ENCODE data around the gene C1orf52.

Gene C1orf52

DNA sequence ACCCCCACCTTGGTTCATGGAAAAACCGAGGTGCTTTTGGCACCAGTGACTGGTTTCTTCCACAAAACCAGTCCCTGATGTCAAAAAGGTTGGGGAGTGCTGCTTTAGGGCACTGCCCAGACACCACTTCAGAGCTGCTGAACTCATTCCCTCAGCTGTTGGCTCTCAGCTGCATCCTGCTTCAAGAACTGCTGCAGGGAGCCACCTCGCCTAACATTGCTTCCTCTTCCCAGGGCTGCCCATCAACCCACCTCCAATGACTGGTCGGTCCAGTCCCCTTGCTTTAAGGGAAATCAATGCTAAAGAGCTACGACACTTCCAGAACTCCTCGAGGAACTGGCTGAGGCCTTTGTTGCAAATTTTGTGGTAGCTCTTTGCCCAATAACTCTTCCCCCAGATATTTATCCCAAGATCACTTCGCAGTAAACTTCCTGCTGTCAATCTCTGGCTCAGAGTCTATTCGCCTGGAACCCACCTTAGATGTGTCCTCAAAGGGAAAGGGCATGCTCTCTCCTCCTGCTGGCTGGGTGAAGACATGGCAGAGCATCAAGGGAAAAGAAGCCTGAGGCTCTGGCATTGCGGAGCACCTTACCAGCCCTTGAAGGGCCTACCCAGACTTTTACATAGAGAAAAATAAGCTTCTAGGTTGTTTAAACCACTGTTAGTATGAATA is 29.0 kb downstream of the C1orf52 start:
- peak; percentile 4 for DNase-seq (ENCODE audit: low spot score)

DNA sequence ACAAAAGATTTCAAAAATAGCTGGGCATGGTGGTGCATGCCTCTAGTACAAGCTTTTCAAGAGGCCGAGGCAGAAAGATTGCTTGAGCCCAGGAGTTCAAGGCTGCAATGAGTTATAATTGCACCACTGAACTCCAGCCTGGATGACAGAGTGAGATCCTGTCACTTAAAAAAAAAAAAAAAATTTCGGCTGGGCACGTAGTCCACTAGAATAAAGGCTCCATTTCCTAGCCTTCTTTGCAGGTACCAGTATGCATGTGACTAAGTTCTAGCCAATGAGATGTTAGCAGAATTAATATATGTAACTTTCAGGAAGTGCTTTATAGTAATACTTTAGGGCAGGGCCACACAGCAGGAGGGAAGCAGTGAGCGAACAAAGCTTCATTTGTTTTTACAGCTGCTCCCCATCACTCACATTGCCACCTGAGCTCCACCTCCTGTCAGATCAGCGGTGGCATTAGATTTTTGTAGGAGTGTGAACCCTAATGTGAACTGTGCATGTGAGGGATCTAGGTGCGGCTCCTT is 29.8 kb downstream of the C1orf52 start:
- no peak for DNase-seq (ENCODE audit: low spot score)

DNA sequence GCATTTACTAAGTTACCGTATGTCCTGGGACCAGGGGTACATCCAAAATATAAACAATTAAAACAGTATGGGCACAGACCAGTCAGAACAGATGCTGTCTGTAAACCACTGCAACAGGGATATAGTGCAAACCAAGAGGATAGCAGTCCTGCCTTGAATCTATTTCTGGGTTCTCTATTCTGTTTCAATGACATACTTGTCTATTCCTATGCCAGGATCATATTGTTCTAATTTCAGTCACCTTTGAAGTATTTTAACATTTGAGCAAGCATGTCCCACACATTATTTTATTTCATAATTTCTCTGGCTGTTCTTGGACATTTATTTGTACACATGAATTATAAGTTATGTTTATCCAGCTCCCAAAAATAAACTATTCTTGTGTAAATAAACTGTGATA is 30.5 kb downstream of the C1orf52 start:
- no peak for DNase-seq (ENCODE audit: low spot score)

DNA sequence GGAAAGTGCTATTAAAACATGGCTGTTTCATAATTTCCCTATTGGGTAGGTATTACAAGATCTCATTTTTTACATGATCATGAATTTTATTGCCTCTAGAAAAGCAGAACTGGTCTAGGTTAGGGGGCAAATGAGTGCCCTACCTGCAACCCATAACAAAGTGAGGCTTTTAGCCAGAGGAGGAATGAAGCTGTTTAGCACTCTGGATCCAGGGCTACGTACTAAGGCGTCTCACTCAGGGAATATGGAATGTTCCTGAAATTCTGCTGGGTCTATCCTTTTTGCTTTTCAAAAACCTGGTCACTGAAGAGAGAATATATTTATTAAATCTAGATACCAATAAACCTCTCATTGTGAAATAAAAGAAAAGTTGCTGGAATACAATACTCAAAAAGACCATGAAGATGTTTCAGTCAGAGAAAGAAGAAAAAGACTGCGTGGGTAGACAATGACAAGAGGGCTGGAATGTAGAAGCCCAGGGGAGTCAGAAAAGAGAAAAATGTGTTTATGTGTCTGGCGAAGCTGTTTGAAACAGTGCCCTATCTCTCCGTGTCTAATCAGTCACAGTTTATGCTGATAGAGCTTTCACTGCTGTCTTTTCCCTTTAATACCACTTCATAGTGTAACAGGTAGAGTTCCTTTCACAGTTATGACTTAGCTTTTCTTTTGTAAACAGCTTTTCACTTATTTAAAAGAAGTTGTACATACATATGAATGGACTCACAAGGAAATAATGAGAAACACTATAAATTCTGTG is 33.7 kb downstream of the C1orf52 start:
- no peak for DNase-seq (ENCODE audit: low spot score)

DNA sequence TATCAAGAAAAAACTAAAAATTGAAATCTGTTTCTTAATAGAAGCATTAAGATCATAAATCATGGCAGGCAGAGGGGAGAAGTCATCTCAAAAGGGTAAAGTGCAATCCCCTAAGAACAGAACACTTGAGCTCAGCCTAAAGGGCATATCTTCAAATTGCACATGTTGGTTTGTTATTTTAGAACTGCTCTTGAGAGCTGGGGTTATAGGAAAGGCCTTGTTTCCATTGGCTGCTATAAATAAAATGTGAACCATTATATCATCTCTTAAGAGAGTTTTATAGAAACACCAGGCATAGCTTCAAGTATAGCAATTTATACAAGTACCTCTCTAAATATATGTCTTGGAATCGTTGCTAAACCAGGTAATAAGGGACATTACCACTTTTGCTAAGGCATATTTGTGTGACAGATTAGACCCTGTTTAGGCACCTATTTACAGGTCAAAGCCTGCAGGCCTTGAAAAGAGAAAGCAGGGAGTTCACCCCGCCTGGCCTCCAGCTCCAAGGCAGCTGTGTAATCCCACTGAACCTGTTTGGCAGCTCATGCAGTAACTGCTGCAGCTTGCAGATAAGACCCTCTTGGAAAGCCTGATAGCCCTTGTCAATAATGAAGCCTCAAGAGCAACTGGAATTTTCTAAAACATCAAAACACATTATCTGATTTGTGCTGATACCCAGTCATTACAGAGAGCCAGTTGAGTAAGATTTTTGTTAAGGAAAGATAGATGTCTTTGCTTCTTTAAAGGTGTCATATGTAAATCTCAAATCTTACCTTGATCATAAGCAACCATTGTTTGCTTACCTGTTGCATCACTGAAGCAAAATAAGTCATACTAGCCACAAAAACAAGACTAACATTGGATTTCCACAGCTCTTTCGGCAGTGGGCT is 34.5 kb downstream of the C1orf52 start:
- DNase-seq (ENCODE audit: low spot score): no peak

DNA sequence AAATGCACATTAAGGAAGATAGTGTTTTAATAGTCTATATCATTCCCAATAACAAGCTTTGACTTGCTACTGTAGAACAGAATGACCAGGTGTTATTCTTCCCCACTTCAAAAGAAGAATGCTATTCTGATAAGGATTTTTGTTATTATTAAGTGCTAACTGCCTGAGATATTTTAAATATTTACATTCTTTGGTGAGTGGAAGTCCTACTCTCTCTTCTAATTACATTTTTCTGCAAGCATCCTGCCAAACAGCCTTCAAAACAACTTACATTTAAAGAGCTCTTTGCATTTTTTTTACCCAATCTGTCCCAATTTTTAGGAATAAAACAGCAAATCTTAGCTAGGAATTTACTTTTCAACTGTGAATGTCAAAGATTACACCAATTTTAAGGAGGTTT is 35.2 kb downstream of the C1orf52 start:
- no peak for DNase-seq (ENCODE audit: low spot score)

DNA sequence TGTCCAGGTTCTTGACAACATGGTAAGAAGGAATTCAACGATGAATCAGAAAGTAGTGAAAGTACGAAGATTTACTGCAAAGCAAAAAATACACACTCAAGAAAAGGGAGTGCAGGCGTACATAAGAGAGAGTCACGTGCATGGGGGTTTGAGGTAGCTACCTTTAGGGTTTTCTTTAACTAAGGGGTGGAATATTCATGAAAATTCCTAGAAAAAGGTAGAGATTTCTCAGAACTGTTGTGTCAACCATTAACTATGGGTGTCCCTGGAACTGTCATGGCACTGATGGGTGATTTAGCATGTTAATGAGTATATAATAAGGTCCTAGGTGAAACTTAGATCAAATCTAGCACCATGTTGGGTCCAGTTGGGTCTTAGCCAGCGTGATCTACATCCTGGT is 36.1 kb downstream of the C1orf52 start:
- DNase-seq (ENCODE audit: low spot score): no peak

DNA sequence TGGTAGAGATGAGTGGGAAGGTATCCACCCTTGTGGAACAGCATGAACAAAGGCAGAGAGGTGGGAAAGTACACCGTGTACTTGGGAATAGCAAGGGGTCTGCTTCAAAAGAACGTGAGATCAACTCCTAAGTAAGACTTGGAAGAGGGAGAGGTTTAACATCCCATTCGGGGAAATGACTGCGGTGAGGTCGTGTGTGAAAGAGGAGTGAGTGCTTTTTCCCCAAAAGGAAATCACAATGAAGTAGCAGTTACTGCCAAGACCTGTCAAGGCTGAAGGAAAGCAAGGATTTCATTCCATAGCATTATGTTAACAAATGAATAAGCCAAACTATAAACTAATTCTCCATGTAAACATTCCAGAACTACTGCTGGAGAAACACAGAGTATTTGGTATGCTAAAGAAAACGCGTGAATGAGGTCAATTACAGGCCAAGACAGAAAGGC is 38.7 kb downstream of the C1orf52 start:
- no peak for DNase-seq (ENCODE audit: low spot score)

DNA sequence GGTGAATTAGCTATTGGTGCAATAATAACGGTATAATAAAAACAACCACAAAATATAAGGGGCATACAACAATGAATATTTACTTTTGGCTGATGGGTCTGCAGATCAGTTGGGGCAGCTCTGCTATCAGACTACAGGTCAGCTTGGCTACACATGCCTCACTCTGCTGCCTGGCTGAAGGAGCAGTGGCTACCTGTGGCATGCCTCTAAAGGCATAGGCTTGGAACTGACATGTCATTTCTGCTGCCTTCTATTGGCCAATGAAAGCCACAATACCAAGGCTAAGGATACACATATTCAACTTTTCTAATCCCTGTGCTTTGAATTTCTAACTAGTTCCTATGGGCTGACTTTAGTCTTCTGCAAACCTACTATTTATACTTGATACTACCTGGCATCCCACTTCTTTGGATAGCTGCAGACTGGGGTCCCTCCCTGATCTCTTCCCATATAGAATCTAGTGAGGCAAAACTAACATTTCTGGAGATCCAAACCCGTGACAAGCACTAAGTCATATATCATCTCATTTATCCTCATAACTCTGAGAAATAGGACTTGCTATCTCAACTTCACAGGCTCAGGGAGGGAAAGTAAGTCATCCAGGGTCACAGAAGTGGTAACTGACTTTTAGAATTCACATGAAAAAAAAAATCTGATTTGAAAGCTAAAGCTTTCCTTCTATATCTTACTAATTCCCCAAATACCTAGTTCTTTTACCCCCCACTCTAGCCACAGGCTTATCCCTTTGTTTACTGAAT is 39.4 kb downstream of the C1orf52 start:
- DNase-seq (ENCODE audit: low spot score): no peak

DNA sequence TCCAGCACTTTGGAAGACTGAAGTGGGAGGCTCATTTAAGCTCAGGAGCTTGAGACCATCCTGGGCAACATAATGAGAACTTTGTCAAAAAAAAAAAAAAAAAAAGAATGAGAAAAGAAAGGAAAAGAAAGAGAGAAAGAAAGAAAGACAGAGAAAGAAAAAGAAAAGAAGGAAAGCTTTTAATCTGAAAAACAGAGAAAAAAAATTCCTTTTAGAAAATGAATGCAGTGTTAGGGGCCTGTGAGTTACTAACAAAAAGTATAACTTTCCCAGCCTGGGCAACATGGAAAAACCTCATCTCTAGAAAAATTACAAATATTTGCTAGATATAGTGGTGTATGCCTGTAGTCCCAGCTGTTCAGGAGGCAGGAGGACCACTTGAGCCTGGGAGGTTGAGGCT is 42.8 kb downstream of the C1orf52 start:
- no peak for DNase-seq (ENCODE audit: low spot score)

DNA sequence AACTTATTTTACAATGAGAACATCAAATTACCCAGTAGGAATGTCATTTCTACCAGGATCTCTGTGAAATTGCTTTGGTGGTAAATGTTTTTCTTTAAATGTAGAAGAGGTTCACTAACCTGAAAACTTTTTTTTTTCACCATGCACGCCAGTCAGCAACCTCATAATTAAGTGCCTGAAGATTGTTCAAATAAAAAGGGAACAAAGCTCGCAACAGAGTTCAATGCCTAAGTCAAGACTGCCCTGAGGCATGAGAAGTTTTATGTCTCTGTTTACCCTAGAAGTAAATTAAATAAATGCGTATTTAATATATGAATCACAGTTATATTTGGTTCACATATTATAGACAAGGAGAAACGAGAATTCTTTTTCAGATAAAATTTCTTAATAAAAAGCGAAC is 44.8 kb downstream of the C1orf52 start:
- DNase-seq (ENCODE audit: low spot score): no peak

DNA sequence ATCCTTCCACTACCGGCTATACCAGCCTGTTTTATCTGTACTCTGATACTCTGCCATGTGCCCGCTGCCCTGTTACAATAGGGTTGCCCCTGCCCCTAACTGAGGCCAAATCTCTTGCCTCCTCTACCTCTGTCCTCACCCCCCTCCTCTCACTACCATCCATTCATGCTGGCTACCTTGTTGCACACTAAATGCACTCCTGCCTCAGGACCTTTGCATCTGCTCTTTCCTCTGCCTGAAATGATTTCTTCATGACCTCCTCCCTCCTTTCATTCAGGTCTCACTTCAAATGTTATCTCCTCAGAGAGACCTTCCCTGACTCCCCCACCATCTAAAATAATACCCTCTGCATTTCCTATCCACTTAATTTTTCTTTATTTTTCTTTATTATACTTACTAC is 51.0 kb downstream of the C1orf52 start:
- DNase-seq (ENCODE audit: low spot score): no peak

DNA sequence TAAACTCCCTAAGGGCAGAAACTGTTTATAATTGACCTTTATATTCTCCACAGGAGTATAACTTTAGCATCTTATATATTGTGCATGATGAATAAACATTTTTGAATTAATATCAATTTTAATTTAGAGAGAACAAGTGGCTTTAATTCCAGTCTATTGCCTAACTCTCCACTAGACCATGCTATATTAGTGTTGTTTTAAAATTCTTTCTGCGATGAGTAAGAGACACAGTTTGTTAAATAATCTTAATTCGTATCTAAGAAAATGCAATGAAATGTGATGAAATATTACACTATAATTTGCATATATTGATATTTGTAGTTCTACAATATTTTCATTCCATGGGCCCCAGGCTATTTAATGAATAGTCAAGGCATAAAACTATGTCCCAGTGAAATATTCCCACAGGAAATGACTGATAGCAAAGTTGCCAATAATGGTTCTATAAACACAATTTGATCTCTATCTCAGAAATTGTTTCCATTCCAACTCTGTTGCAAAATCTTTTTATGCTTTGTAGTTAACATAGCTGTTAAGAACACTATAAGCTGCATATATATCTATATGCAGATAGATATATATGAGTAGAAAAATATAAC is 55.8 kb downstream of the C1orf52 start:
- DNase-seq (ENCODE audit: low spot score): no peak

DNA sequence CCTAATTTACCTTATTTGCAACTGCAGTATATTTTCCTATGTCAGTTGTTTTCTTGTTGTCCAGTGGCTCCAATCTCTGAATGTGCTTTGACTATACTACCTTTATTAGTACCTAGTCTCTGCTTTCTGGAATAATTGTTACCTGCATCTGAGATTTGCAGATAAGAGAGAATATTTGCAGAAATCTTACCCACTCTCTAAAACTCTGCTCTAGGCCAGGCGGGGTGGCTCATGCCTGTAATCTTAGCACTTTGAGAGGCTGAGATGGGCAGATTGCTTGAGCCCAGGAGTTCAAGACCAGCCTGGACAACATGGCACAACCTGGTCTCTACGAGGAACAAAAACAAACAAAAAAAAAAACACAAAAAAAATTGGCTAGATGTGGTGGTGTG is 56.6 kb downstream of the C1orf52 start:
- no peak for DNase-seq (ENCODE audit: low spot score)

DNA sequence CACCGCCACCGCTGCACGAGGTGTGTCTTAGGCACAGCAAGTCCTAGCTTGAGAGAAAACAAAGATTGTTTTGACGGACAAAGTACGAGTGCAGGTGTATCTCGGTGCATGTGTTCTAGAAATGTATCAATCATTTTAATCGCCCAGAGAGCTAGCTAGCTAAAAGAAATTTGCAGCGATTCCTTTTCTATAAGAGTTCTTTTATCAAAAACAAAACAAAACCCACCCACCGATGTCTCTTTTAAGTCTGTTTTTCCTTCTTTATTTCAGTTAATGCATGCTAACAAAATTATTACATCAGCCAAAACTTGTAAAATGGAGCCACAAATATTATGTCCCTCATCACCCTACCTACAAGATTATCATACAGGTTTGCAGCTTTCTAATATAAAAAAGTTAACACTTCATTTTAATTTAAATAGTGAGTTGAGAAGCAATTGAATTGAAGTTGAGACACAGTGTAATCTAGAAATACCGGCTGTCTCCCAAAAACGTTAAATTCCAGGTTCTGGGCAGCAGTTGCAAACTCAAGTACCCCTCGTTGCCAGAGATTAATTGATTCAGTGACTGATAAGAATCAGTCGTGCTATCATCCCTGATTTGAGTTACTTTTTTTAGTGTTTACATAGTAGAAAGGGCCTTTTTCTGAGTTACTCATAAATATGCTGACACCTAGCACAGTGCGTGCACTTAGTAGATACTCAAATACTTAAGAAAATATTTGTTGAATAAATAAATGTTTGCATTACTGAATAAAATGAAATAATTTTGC is 57.2 kb downstream of the C1orf52 start:
- no peak for DNase-seq (ENCODE audit: low spot score)

DNA sequence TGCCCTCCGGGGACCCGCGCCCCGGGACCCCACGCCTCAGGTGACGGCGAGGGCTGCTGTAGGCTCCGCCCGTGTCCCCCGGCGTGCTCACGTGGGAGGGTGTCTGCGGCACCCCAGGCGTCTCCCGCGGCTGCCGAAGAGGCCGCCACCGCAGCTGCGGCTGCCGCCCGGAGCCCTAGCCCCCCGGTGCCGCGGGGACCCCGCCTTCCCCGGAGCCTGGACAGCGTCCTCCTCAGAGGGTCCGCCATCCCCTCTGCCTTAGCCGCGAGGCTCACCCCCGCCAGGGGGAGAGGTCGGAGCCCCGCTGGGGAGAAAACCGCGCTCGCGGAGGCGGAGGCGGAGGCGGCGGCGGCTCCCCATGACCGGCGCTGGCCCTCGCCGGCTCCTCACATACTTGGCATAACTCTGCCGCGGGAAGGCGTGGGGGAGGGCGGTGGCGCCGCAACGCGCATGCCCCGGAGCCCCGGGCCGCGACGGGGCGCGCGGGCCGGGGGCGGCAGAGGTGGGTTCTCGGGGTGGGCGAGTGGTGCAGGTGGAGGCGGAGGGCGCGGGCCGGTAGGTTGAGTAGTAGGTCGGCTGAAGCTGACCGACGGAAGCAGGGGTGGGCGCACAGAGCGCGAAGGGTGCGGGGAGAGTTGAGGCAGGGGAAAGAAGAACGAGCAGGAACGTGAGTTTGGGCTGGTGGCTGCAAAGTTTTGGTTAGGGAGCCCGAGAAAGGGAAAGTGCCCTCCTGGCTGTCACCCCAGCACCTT is 57.9 kb downstream of the C1orf52 start:
- DNase-seq (ENCODE audit: low spot score): peak; percentile 34

DNA sequence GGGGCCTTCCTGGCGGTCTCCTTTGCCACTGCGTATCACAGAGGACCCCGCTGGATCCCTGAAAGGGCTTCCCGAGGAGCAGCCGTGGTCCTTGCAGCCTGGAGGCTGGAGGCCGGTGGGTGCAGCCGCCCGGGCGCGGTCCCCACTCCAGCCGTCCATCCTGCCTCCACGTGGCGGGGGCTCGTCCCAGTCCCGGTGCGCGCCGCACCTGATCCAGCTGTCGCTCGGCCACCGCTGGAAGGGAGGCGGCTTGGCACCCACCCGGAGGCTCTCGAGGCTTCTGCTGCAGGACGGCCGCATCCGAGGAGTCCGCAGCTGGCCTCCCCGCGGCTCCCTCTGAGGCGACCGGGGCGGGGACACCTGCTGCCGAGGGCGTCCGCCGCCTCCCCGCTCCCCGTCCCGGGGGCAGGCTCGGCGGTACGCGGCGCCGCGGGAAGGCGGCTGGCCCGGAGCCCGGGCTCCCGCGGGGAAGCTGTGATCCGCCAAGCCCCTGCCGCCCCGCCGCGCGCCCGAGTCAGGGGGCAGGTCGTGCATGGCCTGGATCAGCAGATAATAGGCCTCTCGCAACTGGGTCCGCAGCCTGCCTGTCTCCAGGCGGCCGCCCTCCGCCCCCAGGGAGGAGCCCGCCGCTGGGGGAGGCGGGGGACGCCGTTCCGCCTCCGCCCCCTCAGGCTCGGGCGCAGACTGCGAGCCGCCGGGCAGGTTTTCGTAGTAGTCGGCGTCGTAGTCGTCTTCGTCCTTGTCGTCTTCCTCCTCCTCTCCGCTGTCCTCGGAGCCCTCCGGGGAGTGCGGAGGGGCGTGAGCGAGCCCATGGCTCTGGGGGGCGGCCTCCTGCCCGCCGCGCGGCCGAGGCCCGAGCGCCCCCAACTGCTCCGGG is 58.8 kb downstream of the C1orf52 start, which contains the start of gene SYDE2:
TSS of gene SYDE2 (minus strand) at position 554 of the 877 bp plus-strand sequence. CDS start at position 534, 20 bp downstream.
- peak; percentile 73 for DNase-seq (ENCODE audit: low spot score)

Data from SK-N-DZ (cell line).